ENCODE results near the gene SZT2. TPM values are rescaled to one million over a fixed set of nuclear protein-coding genes. Genes with fewer than 3 reads are reported as not detected.

SZT2 gene
- total and polyA plus RNA-seq, 10 of the 15 experiments (the other 5 are each of a cell fraction or from before 2014, with no cell fraction given) = 1.4 to 38.3 (median 12.7) TPM

- Histone ChIP-seq H4K20me1 (ENCODE audit: control insufficient read depth, insufficient read depth) (no peaks in the 10 kb centered on the region), H3K27ac (ENCODE audit: control insufficient read depth, insufficient read depth) (no peak overlapping the region), H3K4me2 (ENCODE audit: control insufficient read depth, insufficient read depth) (no peak overlapping the region), H3K36me3 (ENCODE audit: control insufficient read depth in 2 of 2, insufficient read depth in 2 of 2, low read length in 1 of 2) (peaks cover 3 to 4% of the 10 kb centered on the region in 2 experiments; a peak in 3 of 4 replicates), H3K9me3 (replicated peaks; ENCODE audit: control insufficient read depth, insufficient read depth, low read length) (no peaks in the 10 kb centered on the region), H3K4me1 (ENCODE audit: control insufficient read depth, insufficient read depth, low read length) (no peaks in the 10 kb centered on the region; the same call in 1 of the 2 replicates), H3K79me2 (ENCODE audit: control insufficient read depth, insufficient read depth, low read length) (no peaks in the 10 kb centered on the region), H3K9ac (ENCODE audit: control insufficient read depth, insufficient read depth, low read length) (no peak overlapping the region), H3K4me3 (no peak overlapping the region), H2AFZ (ENCODE audit: control insufficient read depth, low read depth, low read length) (no peak overlapping the region), H3K27me3 (replicated peaks in 1 of 2; ENCODE audit: control insufficient read depth in 2 of 2, insufficient read depth in 2 of 2, low read length in 1 of 2) (no peaks in the 10 kb centered on the region)
- TF ChIP-seq NR2C1 (IDR thresholded peaks at IDR 0.05) (no peak), MYB (IDR thresholded peaks at IDR 0.05; ENCODE audit: borderline replicate concordance, low read depth, low read length) (no peak), POU2F2 (IDR thresholded peaks at IDR 0.05; ENCODE audit: borderline replicate concordance, low read depth, low read length) (no peak), NRF1 (conservative IDR thresholded peaks at IDR 0.05; ENCODE audit: low read depth, low read length) (no peak), TCF12 (IDR thresholded peaks at IDR 0.05; ENCODE audit: low read depth, low read length) (no peak), RB1 (IDR thresholded peaks at IDR 0.05; ENCODE audit: borderline replicate concordance) (no peak), NBN (IDR thresholded peaks at IDR 0.05) (no peak), ATF7 (IDR thresholded peaks at IDR 0.05; ENCODE audit: low read depth) (no peak), RUNX3 (IDR thresholded peaks at IDR 0.05; ENCODE audit: low read length) (no peak), ZBTB33 (IDR thresholded peaks at IDR 0.05) (no peak), BACH1 (IDR thresholded peaks at IDR 0.05; ENCODE audit: borderline replicate concordance) (no peak), PAX5 (IDR thresholded peaks at IDR 0.05; ENCODE audit: borderline replicate concordance, low read depth, low read length) (no peak), RCOR1 (conservative IDR thresholded peaks at IDR 0.05; ENCODE audit: low read depth, low read length) (no peak), KDM1A (IDR thresholded peaks at IDR 0.05; ENCODE audit: borderline replicate concordance) (no peak), SPI1 (IDR thresholded peaks at IDR 0.05; ENCODE audit: borderline replicate concordance, insufficient read depth, low read depth, low read length) (no peak), IRF3 (IDR thresholded peaks at IDR 0.05) (no peak), ESRRA (IDR thresholded peaks at IDR 0.05; ENCODE audit: low read length) (no peak), CHD1 (IDR thresholded peaks at IDR 0.05; ENCODE audit: low read depth, low read length) (no peak), BHLHE40 (IDR thresholded peaks at IDR 0.05; ENCODE audit: borderline replicate concordance in 1 of 2, low read depth in 2 of 2, low read length in 1 of 2) (no peak)
- 25% methylated on average over 1 of the region's 1 CpG for WGBS (ENCODE audit: insufficient coverage, insufficient replicate concordance, low lambda C conversion rate, missing lambda C conversion rate)
- FAIRE-seq = no peak
- SMC1A ChIA-PET (ENCODE audit: uncharacterized antibody, unreplicated experiment) = interaction anchor here (1.0 to 1.5 kb wide), 2 partner anchors 10 to 77 kb away, joined by 3 to 5 read pairs; partner anchors contain the start of gene ELOVL1
- no TSS peak for BruUV-seq (replicated peaks)
- no peak for DNase-seq (ENCODE audit: low read depth, low spot score)
- intact Hi-C loops (cut with micrococcal nuclease; ENCODE audit: unreplicated experiment) = no loop called here
- in situ Hi-C loops (cut with MboI) = no loop called here
- CTCF ChIA-PET = interaction anchor here (0.6 to 3.5 kb wide), 4 partner anchors 10 to 151 kb away, joined by 3 to 14 read pairs (median 3); partner anchors contain the start of genes MED8 and SZT2
- POLR2A ChIA-PET = interaction anchor here (1.4 kb wide), 1 partner anchor 11 kb away, joined by 5 read pairs; the partner anchor contains the start of genes MED8 and SZT2
- RAD21 ChIA-PET (ENCODE audit: unreplicated experiment) = interaction anchor here (2.6 kb wide), 1 partner anchor 139 kb away, joined by 10 read pairs; no protein-coding TSS in a partner anchor
- no peak for ATAC-seq
Measured at GRCh38 chr1:43377831-43378230, 11.9 kb upstream of the SZT2 start.

All from GM12878 (cell line).